Superior temporal gyrus (tissue), 1 donor: ENCODE data around the gene MLIP.

Source experiments
- DNase-seq: peaks from one replicate; pipeline ENCODE4 v3.0.0-alpha.2; 2016; ENCODE audit errors: extremely low spot score

Gene MLIP

GRCh38 chr6:54282186-54282585 is 170.9 kb downstream of the MLIP start:
- DNase-seq, result no peak

GRCh38 chr6:54284161-54284860 is 173.1 kb downstream of the MLIP start:
- no peak for DNase-seq

DNA sequence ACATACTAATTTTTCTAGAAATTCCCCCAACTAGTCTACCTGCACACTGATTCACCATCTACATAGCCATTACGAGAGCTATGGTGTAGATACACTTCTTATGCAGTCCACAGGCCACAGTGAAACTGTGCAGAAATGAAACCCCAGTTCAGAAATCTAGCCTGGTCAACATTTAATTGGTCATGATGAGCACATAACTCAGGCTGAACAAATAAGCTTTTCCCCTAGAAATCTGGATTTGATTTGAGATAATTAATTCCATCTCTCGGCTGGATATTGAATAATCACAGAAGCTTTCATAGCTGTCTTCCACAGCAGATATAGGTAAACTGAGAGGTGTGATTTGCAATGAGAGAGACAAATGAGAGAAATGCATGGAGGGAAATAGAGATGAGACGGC is 174.4 kb downstream of the MLIP start:
- DNase-seq, result no peak

DNA sequence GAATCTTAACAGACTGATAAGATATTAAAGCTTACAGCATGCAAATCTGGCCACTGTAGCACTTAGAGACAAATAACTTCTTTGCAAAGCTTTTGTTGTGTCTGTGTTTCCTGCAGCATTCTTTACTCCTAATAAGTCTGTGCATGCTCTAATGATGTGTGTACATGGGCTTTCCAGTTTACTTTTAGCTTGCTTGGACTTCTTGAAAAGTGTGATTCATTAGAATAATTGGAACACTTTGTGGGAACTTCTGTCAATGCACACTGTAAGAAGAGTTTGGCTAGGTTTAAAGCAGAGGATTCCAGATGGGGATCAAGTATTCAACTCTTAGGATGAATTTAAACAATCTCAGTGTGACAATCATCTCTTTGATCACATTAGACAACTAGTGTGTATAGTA is 174.9 kb downstream of the MLIP start:
- no peak for DNase-seq

- no peak for DNase-seq
Observed at GRCh38 chr6:54288474-54288873, 177.2 kb downstream of the MLIP start.

DNA sequence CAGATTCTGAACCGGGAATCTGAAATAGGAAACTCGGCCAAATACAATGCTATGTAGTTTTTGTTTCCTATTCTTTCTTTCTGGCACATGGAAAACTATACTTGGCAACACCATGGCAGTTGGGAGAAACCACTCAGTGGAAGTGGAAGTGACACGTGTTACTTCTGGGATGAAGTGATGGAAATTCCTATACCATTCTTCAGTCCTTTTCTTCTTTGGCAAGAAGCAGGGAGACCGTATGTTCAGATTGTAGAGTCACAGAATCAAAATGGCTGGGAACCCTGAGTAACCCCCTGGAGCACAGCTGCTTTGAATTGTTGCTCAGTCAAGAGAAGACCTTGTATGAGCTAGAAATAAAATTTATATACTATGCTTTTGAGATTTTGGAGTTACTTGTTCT is 178.2 kb downstream of the MLIP start:
- DNase-seq, result no peak

GRCh38 chr6:54291146-54291545 is 179.9 kb downstream of the MLIP start:
- DNase-seq, result no peak

DNA sequence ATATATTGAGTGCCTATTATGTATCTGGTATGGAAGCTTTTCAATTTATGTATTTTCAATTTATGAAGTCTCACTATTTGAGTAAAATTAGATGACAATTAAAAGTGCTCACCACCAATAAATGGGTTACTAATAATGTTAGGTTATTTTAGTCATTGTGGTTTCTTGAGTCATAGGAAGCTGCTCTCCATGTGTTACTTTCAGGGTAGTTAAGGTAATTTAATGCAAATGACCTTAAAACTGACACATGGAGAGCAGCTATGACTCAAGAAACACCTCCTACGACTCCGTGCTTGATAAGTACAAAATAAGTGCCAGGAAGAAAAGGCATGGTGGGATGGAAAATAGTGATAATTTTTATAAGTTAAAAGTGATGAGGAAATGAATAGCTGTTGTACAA is 180.5 kb downstream of the MLIP start:
- no peak for DNase-seq

GRCh38 chr6:54294965-54295532 is 183.8 kb downstream of the MLIP start:
- no peak for DNase-seq

GRCh38 chr6:54299542-54300269 is 188.5 kb downstream of the MLIP start:
- DNase-seq, result no peak

GRCh38 chr6:54301770-54302169 is 190.5 kb downstream of the MLIP start:
- DNase-seq, result no peak

- no peak for DNase-seq
Observed at GRCh38 chr6:54307439-54307910, 196.2 kb downstream of the MLIP start.

GRCh38 chr6:54308289-54308985 is 197.2 kb downstream of the MLIP start, which contains the start of gene TINAG:
TSS of gene TINAG (plus strand) at chr6:54308441. CDS start at chr6:54308551, 110 bp downstream.
- DNase-seq, result no peak

DNA sequence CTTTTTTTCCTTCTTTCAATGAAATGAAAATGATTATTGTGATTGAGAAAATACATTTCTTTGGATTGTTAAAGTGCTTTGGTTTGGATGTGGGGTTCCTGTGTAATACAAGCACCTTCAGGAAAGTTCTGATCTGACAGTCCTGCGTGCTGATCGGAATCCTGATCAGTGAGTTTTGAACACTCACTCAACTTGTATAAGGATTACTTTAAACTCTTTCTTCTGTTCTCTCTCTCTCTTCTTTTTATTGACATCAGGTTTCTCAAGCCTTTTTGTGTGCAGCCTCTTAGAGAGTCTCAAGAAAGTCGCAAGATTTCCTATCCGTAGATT is 197.7 kb downstream of the MLIP start:
- no peak for DNase-seq

DNA sequence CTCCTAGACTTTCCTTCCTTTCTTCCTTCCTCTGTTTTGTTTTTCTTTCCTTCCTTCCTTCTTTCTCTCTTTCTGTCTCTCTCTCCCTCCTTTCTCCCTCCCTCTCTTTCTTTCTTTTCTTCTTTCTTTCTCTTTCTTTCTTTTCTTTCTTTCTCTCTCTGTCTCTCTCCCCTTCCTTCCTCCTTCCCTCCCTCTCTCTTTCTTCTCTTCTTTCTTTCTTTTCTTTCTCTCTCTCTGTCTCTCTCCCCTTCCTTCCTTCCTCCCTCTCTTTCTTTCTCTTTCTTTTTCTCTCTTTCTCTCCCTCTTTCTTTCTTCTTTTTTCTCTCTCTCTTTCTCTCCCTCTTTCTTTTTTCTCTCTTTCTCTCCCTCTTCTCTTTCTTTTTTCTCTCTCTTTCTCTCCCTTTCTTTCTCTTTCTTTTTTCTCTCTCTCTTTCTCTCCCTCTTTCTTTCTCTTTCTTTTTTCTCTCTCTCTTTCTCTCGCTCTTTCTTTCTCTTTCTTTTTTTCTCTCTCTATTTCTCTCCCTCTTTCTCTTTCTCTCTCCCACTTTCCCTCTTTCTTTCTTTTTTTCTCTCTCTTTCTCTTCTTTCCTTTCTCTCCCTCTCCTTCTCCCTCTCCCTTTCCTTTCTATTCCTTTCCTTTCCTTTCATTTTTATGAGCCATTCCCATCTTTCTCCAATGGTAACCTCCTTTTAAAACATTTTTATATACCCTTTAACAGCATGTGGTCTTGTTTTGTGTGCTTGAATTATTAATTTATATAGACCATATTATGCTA is 199.3 kb downstream of the MLIP start:
- no peak for DNase-seq

DNA sequence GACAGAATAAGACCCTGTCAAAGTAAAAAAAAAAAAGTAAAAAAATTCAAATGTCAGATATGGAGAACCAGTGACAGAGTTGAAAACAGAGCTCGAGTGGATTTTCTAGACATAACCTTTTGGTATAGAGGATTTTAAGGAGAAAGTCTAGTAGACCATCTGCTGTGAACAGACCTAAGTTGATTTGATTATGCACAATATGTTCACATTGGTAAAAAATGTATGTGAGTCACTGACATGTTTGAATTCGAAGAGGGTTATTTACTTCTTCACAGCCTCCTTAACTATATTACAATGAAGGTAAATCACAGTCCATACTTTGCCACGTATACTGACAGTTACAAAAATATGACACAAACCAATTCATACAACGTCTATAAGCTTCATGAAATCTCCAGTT is 204.4 kb downstream of the MLIP start:
- DNase-seq, result no peak
